HG03575 (cell line): ENCODE data around the gene TTLL11.
"Not testable (repeated sequence)": the region's sequence is repeated elsewhere in the genome, so short reads cannot be mapped to it uniquely, and the experiment has no call there.

Experiments used
- ATAC-seq: cut with Tn5 transposase; IDR thresholded peaks from one replicate; pipeline ENCODE4 v1.9.1; 2021; ENCODE audit not compliant: unreplicated experiment, insufficient number of reproducible peaks, low FRiP score; ENCODE audit errors: extremely low read depth

Gene TTLL11

GRCh38 chr9:121897140-121897539 is 196.0 kb downstream of the TTLL11 start:
- ATAC-seq: no peak

GRCh38 chr9:121896545-121896943 is 196.6 kb downstream of the TTLL11 start:
- ATAC-seq: no peak

DNA sequence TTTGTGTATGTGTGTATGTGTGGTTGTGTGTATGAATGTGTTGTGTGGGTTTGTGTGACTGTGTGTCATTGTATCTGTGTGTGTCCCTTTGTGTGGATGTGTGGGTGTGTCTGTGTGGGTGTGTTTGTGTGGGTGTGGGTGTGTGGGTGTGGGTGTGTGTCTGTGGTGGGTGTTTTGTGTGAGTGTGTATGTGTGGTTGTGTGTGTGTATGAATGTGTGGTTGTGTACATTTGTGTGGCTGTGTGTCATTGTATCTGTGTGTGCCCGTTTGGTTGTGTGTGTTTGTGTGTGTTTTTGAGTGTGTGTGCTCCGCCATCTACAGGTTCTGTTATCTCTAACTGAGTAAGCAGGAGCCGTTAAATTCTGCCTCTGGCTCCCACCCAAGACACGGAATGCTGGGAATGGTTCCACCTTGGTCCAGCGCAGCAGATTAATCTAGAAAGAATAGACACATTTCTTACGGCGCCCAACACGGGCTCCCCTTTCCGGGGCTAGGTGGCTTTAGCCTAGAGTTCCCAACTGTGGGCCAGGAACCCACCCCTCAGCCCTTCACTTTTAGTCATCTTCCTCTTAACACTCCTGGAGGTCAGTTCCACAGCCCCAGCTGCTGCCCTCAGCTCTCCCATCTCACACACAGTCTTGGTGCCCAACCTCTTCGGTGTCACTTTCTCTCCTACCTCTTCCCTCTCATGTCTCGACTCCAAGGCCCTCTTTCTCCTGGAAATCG is 197.1 kb downstream of the TTLL11 start:
- no peak for ATAC-seq

DNA sequence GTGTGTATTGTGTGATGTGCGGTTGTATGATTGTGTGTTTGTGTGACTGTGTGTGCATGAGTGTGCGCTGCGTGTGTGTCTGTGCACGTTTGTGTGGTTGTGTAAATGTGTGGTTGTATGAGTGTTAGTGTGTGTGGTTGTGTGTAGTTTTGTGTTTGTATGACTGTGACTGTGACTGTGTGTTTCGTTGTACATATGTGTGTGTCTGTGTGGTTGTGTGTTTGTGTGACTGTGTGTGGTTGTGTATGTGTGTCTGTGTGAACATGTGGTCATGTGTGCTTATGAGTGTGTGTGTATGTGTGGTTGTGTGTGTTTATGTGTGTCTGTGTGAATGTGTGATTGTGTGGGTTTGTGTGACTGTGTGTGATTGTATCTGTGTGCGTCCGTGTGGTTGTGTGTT is 197.8 kb downstream of the TTLL11 start:
- ATAC-seq: no peak

GRCh38 chr9:121894380-121894779 is 198.7 kb downstream of the TTLL11 start:
- ATAC-seq: not testable (repeated sequence)

GRCh38 chr9:121893786-121894185 is 199.3 kb downstream of the TTLL11 start:
- ATAC-seq: no peak

- no peak for ATAC-seq
Observed at GRCh38 chr9:121892706-121893105, 200.4 kb downstream of the TTLL11 start.

GRCh38 chr9:121890746-121891145 is 202.4 kb downstream of the TTLL11 start:
- no peak for ATAC-seq

DNA sequence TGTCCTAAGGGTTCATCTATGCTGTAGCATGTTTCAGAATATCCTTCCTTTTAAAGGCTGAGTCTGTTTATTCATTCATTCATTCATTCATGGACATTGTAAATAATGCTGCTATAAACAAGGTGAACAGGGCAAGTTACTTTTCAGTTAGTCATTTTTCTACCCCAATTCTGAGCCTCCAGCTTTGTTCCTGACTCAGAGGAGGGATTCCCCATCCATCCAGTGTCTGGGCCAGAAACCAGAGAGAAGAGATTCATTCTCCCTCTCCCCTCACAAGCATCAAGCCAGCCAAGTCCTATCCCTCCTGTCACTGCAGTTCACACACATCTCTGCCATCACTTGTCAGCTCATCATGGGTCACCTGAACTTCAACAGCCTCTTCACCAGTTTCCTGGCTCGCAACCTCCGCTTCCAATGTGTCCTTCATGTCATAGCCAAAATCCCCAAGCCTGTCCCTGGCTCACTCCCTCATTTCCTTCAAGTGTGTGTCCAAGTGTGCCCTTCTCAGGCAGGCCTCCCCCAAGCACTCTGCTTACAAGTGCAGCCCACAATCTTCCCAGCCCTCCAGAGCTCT is 203.0 kb downstream of the TTLL11 start:
- no peak for ATAC-seq

DNA sequence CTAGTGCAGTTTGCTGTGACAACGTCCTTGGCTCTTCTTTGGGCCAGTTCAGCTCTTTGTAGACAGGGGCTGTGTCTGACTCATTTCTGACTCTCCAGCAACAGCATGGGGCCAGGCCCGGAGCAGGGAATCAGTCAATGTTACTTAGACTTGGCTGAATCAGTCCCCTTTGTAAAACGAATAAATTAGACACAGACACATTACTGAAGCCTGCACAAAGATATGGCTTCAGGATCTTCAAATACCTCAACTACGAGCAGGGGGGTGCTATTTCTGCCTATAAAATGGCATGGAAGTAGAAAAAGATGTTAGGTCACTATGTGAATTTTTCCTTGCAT is 204.7 kb downstream of the TTLL11 start:
- ATAC-seq: no peak

DNA sequence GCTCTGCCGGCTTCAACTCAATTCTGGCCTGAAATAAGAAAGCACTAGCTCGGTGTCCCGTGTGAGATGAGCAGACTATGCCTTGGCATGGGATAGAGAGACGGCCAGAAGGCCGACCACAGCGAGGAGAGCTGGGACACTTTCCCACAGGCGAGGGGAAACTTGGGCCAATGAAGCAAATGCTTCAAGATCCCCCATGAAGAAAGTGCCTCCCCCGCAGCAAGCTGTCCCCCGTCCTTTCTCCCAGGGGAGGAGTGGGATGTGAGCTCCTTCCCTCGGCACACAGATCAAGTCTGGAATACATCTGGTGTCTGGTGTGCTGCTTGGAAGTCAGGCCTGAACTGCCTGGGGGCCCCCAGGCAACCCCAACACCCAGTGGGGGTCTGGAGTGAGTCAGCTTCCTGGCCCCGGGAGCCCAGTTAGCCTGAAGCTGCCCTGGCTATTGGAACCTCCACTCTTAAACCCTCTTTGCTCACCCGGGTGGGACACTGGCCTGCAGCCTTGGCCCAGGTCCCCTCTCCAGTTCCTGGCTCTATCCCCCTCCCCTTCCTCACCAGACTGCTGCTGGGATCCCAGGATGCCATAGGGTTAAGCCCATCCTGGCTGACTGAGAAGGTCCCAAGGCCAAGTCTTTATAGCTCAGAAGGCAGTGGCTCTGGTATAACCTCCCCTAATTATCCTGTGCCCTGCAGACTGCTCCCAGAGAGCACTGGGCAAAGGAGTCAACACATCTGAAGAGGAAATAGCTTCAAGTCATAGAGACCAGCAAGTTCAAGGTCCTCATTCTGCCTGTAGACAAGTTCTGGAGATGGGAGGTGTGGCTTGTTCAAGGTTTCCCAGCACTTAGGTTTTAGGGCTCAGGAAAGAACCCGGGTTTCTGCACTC is 205.3 kb downstream of the TTLL11 start:
- ATAC-seq: no peak

DNA sequence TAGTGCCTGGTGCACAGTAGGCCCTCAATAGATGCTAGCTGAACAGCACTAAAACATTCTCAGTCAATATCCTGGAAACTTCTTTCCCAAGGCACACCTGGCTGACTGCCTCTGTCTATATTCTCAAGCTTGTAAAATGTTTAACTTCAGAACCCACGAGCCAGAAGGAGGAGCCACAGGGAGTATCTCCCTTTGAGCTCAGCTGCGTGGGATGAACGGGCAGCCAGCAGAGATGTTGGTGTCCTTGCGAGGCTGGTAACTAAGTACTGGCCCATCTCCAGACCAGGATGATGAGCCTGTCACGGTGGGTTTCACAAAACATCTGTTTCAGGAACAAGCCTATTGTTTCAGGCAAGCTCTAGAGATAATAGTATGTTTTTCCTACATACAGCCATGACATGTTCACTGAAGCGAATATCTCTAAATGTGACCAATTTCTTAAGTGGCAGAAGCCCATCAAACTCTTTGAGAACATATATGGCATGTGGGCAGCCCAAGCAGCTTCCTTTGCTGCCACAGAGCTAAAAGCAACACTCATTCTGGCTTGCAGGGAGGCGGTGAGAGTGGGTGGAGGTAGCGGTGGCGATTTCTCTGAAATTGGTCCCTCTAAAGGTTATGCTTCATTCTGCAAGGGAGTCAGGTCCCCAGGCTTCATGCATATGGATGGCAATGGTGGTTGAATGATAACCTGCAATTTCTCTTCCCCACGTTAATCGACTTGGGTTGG is 206.2 kb downstream of the TTLL11 start:
- ATAC-seq: no peak

- ATAC-seq: no peak
Observed at GRCh38 chr9:121885345-121885901, 207.7 kb downstream of the TTLL11 start.

DNA sequence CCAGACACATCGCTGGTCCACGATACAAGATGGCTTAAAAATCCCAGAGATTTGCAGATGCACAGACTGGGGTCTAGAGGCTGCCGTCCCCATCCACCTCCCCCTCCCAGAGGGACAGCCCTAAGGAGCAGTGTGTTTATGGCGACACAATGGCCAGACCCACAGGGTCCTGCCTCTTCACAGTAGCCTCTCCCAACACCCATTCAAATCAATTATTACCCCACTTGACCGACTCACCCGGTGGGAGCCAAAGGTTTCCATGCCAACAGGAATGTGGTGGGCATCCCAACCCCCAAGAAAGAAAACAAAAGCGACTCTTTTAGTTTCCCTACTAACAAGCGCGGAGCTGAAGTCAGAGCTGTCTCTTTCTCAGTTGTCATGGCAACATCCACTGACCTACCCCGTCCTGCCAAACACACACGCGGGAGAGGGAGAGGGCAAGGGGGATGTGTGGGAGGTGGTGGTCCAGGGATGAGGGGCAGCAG is 209.0 kb downstream of the TTLL11 start:
- ATAC-seq: no peak

- no peak for ATAC-seq
Observed at GRCh38 chr9:121883281-121884056, 209.6 kb downstream of the TTLL11 start.

- ATAC-seq: no peak
Observed at GRCh38 chr9:121881920-121882500, 211.1 kb downstream of the TTLL11 start.

- ATAC-seq: no peak
Observed at GRCh38 chr9:121880343-121880898, 212.7 kb downstream of the TTLL11 start.
